ENCODE results near the gene APOB. TPM values are rescaled to one million over a fixed set of nuclear protein-coding genes. Genes with fewer than 3 reads are reported as not detected.

APOB gene
- total and polyA plus RNA-seq, 2 of the 13 experiments (the other 11 are each of a cell fraction or from before 2014, with no cell fraction given): 1,569 to 2,515 TPM

DNA sequence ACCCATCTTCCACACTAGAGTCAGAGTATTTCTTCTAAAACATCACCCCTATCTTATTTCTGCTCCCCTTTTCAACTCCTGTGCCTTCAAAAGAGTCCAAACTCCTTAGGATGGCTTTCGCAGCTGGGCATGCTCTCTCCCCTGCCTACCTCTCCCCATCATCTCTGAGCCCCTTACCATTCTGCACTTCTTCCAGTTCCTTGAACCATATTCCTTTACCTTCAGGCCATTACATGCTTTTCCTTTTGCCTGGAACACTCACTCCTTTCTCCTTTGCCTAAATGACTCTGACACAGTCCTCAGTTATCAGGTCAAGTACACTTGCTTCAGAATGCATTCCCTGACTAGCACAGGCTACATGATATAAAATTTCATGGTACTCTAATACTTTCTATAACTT is 22.4 kb downstream of the APOB start (continued):
- TF ChIP-seq ZNF225 (CRISPR knock-in tag; IDR thresholded peaks at IDR 0.05) (no peak), IRX3 (CRISPR knock-in tag; IDR thresholded peaks at IDR 0.05; ENCODE audit: borderline replicate concordance, low read depth) (0 out of 2 replicates have a peak, but pooled peaks have one; percentile 14), SMARCE1 (IDR thresholded peaks at IDR 0.05; ENCODE audit: borderline replicate concordance) (no peak), KAT7 (CRISPR knock-in tag; IDR thresholded peaks at IDR 0.05; ENCODE audit: borderline replicate concordance) (no peak), ZNF569 (CRISPR knock-in tag; IDR thresholded peaks at IDR 0.05; ENCODE audit: borderline replicate concordance) (no peak), SSRP1 (CRISPR knock-in tag; IDR thresholded peaks at IDR 0.05) (peak; percentile 99; the same call in 1 of the 2 replicates), GATA4 (IDR thresholded peaks at IDR 0.05; ENCODE audit: borderline replicate concordance, low read depth) (no peak), NFE2L1 (CRISPR knock-in tag; IDR thresholded peaks at IDR 0.05; ENCODE audit: borderline replicate concordance) (no peak), KLF12 (CRISPR knock-in tag; IDR thresholded peaks at IDR 0.05; ENCODE audit: borderline replicate concordance) (no peak), CC2D1A (CRISPR knock-in tag; IDR thresholded peaks at IDR 0.05) (no peak), GATAD2A (CRISPR knock-in tag; IDR thresholded peaks at IDR 0.05) (no peak), KAT8 (CRISPR knock-in tag; IDR thresholded peaks at IDR 0.05) (no peak), PHF20 (CRISPR knock-in tag; IDR thresholded peaks at IDR 0.05) (no peak), ZNF33B (CRISPR knock-in tag; IDR thresholded peaks at IDR 0.05) (no peak), AGO2 (optimal IDR thresholded peaks at IDR 0.05; ENCODE audit: low read depth, low read length) (no peak), ATM (IDR thresholded peaks at IDR 0.05; ENCODE audit: borderline replicate concordance) (no peak), SMC3 (IDR thresholded peaks at IDR 0.05; ENCODE audit: low read length) (no peak), ATF7 (IDR thresholded peaks at IDR 0.05) (no peak), ATF7 (CRISPR knock-in tag; IDR thresholded peaks at IDR 0.05) (no peak), ZNF232 (CRISPR knock-in tag; IDR thresholded peaks at IDR 0.05; ENCODE audit: borderline replicate concordance) (no peak), POLR2AphosphoS5 (IDR thresholded peaks at IDR 0.05; ENCODE audit: low read depth, low read length) (peak; percentile 92), EZH2 (conservative IDR thresholded peaks at IDR 0.05; ENCODE audit: low read depth, low read length) (no peak), ARNT2 (CRISPR knock-in tag; IDR thresholded peaks at IDR 0.05; ENCODE audit: low read depth) (peak; percentile 32; the same call in 1 of the 2 replicates), RBM22 (optimal IDR thresholded peaks at IDR 0.05; ENCODE audit: low read length) (peak; percentile 98), SP1 (IDR thresholded peaks at IDR 0.05) (no peak), SP1 (CRISPR knock-in tag; IDR thresholded peaks at IDR 0.05) (no peak), POLR2AphosphoS2 (IDR thresholded peaks at IDR 0.05; ENCODE audit: low read depth, low read length) (peak; percentile 95), SPEN (CRISPR knock-in tag; IDR thresholded peaks at IDR 0.05; ENCODE audit: low read depth) (no peak), YY1 (IDR thresholded peaks at IDR 0.05; ENCODE audit: insufficient read depth, insufficient replicate concordance, low read depth, low read length) (no peak)
- TF ChIP-seq, protein P1, sequence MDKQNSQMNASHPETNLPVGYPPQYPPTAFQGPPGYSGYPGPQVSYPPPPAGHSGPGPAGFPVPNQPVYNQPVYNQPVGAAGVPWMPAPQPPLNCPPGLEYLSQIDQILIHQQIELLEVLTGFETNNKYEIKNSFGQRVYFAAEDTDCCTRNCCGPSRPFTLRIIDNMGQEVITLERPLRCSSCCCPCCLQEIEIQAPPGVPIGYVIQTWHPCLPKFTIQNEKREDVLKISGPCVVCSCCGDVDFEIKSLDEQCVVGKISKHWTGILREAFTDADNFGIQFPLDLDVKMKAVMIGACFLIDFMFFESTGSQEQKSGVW (CRISPR knock-in tag; IDR thresholded peaks at IDR 0.05; ENCODE audit: borderline replicate concordance): 0 out of 2 replicates have a peak, but pooled peaks have one; percentile 7
- TF ChIP-seq, protein P2, sequence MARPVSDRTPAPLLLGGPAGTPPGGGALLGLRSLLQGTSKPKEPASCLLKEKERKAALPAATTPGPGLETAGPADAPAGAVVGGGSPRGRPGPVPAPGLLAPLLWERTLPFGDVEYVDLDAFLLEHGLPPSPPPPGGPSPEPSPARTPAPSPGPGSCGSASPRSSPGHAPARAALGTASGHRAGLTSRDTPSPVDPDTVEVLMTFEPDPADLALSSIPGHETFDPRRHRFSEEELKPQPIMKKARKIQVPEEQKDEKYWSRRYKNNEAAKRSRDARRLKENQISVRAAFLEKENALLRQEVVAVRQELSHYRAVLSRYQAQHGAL (CRISPR knock-in tag; IDR thresholded peaks at IDR 0.05; ENCODE audit: not compliant biosample characterization): no peak
- TF ChIP-seq, protein P3, sequence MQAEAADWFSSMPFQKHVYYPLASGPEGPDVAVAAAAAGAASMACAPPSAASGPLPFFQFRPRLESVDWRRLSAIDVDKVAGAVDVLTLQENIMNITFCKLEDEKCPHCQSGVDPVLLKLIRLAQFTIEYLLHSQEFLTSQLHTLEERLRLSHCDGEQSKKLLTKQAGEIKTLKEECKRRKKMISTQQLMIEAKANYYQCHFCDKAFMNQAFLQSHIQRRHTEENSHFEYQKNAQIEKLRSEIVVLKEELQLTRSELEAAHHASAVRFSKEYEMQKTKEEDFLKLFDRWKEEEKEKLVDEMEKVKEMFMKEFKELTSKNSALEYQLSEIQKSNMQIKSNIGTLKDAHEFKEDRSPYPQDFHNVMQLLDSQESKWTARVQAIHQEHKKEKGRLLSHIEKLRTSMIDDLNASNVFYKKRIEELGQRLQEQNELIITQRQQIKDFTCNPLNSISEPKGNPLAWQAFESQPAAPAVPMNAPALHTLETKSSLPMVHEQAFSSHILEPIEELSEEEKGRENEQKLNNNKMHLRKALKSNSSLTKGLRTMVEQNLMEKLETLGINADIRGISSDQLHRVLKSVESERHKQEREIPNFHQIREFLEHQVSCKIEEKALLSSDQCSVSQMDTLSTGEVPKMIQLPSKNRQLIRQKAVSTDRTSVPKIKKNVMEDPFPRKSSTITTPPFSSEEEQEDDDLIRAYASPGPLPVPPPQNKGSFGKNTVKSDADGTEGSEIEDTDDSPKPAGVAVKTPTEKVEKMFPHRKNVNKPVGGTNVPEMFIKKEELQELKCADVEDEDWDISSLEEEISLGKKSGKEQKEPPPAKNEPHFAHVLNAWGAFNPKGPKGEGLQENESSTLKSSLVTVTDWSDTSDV (CRISPR knock-in tag; IDR thresholded peaks at IDR 0.05): no peak

All from HepG2 (cell line).